Ishikawa (cell line): ENCODE data around the gene NPM3.

Source experiments
- CEBPB ChIP-seq: IDR thresholded peaks from 2 replicates; pipeline ENCODE4 v1.6.1; 2012
- CREB1 ChIP-seq: IDR thresholded peaks from 2 replicates; pipeline ENCODE4 v1.6.1; 2012; ENCODE audit warnings: low read depth
- EGR1 ChIP-seq: IDR thresholded peaks from 2 replicates; pipeline ENCODE4 v1.6.1; 2012
- EP300 ChIP-seq: IDR thresholded peaks from 2 replicates; pipeline ENCODE4 v1.6.1; 2012; ENCODE audit warnings: borderline replicate concordance
- FOXM1 ChIP-seq: IDR thresholded peaks from 2 replicates; pipeline ENCODE4 v1.6.1; 2012; ENCODE audit warnings: low read depth, borderline replicate concordance
- NFIC ChIP-seq: IDR thresholded peaks from 2 replicates; pipeline ENCODE4 v1.6.1; 2012
- RAD21 ChIP-seq: IDR thresholded peaks from 2 replicates; pipeline ENCODE4 v1.6.1; 2012; ENCODE audit warnings: low read depth
- TAF1 ChIP-seq: IDR thresholded peaks from 2 replicates; pipeline ENCODE4 v1.6.1; 2012; ENCODE audit warnings: low read depth, mild to moderate bottlenecking
- TCF12 ChIP-seq: IDR thresholded peaks from 2 replicates; pipeline ENCODE4 v1.6.1; 2012; ENCODE audit warnings: low read depth
- TEAD4 ChIP-seq: IDR thresholded peaks from 2 replicates; pipeline ENCODE4 v1.6.1; 2012
- USF1 ChIP-seq: IDR thresholded peaks from 2 replicates; pipeline ENCODE4 v1.6.1; 2012
- YY1 ChIP-seq: IDR thresholded peaks from 2 replicates; pipeline ENCODE4 v1.6.1; 2012; ENCODE audit warnings: low read depth
- ZBTB7A ChIP-seq: IDR thresholded peaks from 2 replicates; pipeline ENCODE4 v1.6.1; 2012; ENCODE audit warnings: low read depth
- TF ChIP-seq, protein P1 (sequence below): IDR thresholded peaks from 2 replicates; pipeline ENCODE4 v1.6.1; 2012
- TF ChIP-seq, protein P2 (sequence below): IDR thresholded peaks from 2 replicates; pipeline ENCODE4 v1.6.1; 2012; ENCODE audit warnings: low read depth, mild to moderate bottlenecking

Gene NPM3

GRCh38 chr10:101763141-101763846 is 20.0 kb downstream of the NPM3 start:
- no peak for TF ChIP-seq TCF12
- TF ChIP-seq, protein P1, sequence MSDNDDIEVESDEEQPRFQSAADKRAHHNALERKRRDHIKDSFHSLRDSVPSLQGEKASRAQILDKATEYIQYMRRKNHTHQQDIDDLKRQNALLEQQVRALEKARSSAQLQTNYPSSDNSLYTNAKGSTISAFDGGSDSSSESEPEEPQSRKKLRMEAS: no peak
- TF ChIP-seq YY1: no peak
- no peak for TF ChIP-seq EP300
- TF ChIP-seq USF1: no peak
- no peak for TF ChIP-seq CEBPB
- TF ChIP-seq CREB1: no peak
- TF ChIP-seq, protein P2, sequence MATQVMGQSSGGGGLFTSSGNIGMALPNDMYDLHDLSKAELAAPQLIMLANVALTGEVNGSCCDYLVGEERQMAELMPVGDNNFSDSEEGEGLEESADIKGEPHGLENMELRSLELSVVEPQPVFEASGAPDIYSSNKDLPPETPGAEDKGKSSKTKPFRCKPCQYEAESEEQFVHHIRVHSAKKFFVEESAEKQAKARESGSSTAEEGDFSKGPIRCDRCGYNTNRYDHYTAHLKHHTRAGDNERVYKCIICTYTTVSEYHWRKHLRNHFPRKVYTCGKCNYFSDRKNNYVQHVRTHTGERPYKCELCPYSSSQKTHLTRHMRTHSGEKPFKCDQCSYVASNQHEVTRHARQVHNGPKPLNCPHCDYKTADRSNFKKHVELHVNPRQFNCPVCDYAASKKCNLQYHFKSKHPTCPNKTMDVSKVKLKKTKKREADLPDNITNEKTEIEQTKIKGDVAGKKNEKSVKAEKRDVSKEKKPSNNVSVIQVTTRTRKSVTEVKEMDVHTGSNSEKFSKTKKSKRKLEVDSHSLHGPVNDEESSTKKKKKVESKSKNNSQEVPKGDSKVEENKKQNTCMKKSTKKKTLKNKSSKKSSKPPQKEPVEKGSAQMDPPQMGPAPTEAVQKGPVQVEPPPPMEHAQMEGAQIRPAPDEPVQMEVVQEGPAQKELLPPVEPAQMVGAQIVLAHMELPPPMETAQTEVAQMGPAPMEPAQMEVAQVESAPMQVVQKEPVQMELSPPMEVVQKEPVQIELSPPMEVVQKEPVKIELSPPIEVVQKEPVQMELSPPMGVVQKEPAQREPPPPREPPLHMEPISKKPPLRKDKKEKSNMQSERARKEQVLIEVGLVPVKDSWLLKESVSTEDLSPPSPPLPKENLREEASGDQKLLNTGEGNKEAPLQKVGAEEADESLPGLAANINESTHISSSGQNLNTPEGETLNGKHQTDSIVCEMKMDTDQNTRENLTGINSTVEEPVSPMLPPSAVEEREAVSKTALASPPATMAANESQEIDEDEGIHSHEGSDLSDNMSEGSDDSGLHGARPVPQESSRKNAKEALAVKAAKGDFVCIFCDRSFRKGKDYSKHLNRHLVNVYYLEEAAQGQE: no peak
- no peak for TF ChIP-seq EGR1

DNA sequence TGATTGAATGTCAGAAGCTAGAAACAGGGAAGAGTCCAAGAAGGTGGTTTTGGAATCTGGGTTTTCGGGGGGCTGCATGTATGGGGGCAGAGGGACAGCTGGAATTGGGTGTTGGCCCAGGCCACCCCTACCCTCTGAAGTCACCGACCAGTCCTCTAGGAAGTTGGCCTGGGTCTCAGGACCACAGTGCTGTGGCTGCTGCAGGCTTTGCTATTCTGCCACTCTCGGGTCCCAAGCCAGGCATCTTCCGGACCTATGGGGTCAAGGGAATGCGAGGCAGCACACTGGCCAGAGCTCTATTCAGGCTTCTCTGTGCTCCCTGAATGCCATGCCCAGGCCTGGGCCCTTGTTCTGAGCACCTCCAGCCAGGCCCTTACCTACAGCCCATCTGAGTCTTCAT is 20.5 kb downstream of the NPM3 start:
- no peak for TF ChIP-seq ZBTB7A
- no peak for TF ChIP-seq TEAD4
- no peak for TF ChIP-seq YY1
- no peak for TF ChIP-seq USF1
- no peak for TF ChIP-seq NFIC
- TF ChIP-seq EP300: no peak
- TF ChIP-seq EGR1: no peak
- TF ChIP-seq CEBPB: no peak
- TF ChIP-seq FOXM1: no peak
- no peak for TF ChIP-seq RAD21
- no peak for TF ChIP-seq TCF12
- TF ChIP-seq TAF1: no peak

GRCh38 chr10:101761226-101761625 is 22.0 kb downstream of the NPM3 start:
- TF ChIP-seq FOXM1 (no peak), YY1 (no peak), TAF1 (no peak), EP300 (no peak), CEBPB (no peak), TCF12 (no peak), RAD21 (no peak), NFIC (no peak), ZBTB7A (no peak), TEAD4 (no peak), USF1 (no peak), EGR1 (no peak), CREB1 (no peak)
- TF ChIP-seq, protein P1: no peak
- TF ChIP-seq, protein P2: no peak

GRCh38 chr10:101760510-101760909 is 22.7 kb downstream of the NPM3 start:
- TF ChIP-seq, protein P2: no peak
- TF ChIP-seq TAF1: no peak
- TF ChIP-seq CREB1: no peak
- TF ChIP-seq NFIC: no peak
- 0 out of 2 replicates have a peak, but pooled peaks have one; percentile 19 for TF ChIP-seq TEAD4
- TF ChIP-seq RAD21: no peak
